Panc1 (cell line): ENCODE measurements around the gene TMEM132E.

Experiments
- POLR2AphosphoS5 ChIP-seq: IDR thresholded peaks from 2 replicates; pipeline ENCODE4 v1.6.1; 2012; ENCODE audit warnings: mild to moderate bottlenecking, low read depth, low read length, moderate library complexity
- SIN3A ChIP-seq: IDR thresholded peaks from 2 replicates; pipeline ENCODE4 v1.6.1; 2012; ENCODE audit warnings: low read depth, mild to moderate bottlenecking, low read length, moderate library complexity, borderline replicate concordance; ENCODE audit not compliant: insufficient read depth
- TCF7L2 ChIP-seq: IDR thresholded peaks from 2 replicates; pipeline ENCODE4 v1.6.1; 2011; ENCODE audit warnings: mild to moderate bottlenecking, low read depth, low read length, inconsistent platforms
- TF ChIP-seq, protein P1 (sequence below): fragments of 450-650 bp; IDR thresholded peaks from 2 replicates; pipeline ENCODE4 v1.5.1; 2017; ENCODE audit warnings: mild to moderate bottlenecking

DNA sequence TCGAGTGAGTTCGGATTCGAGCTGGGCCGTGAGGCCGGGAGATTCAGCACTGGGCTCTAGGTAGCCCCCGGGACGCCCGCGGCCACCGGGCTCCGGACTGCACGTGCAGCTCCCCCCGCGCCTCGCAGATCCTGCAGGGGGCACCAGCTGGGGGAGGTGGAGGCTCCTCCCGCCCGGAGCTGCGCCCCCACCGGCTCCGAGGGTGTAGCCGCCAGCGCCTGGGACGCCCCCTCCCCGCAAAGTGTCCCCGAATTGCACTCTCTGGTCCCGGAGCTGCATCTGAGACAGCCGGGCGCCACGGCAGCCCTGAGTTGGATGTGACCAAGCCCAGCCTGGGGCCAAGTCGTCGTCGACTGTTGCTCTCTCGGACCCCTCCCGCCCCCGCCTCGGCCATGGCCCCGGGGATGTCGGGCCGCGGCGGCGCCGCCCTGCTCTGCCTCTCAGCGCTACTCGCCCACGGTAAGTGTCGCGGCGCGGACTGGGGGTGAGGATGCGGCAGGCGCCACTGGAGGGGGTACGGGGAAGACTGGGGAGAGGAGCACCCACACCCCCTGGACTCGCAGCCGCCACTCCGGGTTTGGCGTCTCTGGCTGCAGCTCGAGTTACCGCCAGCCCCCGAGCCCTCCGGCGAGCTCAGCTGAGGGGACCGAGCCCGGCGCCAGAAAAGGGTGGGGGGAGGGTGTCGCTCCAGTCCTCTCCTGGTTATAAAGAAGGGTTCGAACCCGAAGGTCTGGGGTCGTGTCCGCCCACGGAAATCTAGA lies 1.5 kb downstream of the TMEM132E start:
- TF ChIP-seq, protein P1, sequence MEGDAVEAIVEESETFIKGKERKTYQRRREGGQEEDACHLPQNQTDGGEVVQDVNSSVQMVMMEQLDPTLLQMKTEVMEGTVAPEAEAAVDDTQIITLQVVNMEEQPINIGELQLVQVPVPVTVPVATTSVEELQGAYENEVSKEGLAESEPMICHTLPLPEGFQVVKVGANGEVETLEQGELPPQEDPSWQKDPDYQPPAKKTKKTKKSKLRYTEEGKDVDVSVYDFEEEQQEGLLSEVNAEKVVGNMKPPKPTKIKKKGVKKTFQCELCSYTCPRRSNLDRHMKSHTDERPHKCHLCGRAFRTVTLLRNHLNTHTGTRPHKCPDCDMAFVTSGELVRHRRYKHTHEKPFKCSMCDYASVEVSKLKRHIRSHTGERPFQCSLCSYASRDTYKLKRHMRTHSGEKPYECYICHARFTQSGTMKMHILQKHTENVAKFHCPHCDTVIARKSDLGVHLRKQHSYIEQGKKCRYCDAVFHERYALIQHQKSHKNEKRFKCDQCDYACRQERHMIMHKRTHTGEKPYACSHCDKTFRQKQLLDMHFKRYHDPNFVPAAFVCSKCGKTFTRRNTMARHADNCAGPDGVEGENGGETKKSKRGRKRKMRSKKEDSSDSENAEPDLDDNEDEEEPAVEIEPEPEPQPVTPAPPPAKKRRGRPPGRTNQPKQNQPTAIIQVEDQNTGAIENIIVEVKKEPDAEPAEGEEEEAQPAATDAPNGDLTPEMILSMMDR = peak; percentile 20; the same call in 1 of the 2 replicates
- no peak for TF ChIP-seq POLR2AphosphoS5
- no peak for TF ChIP-seq TCF7L2
- no peak for TF ChIP-seq SIN3A
